ENCODE data around the gene PRDM10.
"Not testable (repeated sequence)": the region's sequence is repeated elsewhere in the genome, so short reads cannot be mapped to it uniquely, and the experiment has no call there.

The PRDM10 gene

GRCh38 chr11:130002352-130002845 lies at the start of gene PRDM10:
Gene PRDM10, minus strand, starts transcription at chr11:130002835. Its CDS starts 41,871 bp downstream, at chr11:129960964.
- peak; percentile 84 for DNase-seq

GRCh38 chr11:130051082-130051481 lies 48.4 kb upstream of the PRDM10 start:
- DNase-seq: no peak

DNA sequence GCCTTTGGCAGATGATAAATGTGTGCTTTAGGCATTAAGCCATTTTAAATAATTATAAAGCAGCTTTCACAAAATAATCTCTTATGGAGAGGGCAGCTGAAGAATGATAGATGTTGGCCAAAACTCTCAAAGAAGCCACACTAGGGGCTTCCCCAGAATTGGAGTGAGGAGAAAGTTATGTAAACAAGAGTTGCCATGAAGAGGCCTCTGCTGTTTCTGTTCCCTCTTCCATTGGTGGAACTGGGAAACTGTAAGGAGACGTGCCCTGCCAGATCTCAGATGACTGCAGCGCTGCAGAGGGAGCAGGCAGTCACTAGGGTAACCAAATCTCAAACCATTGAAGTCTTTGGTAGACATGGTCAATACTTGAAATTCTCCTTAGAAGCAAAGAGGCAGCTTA lies 47.6 kb upstream of the PRDM10 start:
- DNase-seq: no peak

GRCh38 chr11:130049328-130049771 lies 46.7 kb upstream of the PRDM10 start:
- no peak for DNase-seq

GRCh38 chr11:130047141-130047540 lies 44.5 kb upstream of the PRDM10 start:
- DNase-seq: no peak

GRCh38 chr11:130043575-130043974 lies 40.9 kb upstream of the PRDM10 start:
- no peak for DNase-seq

- DNase-seq: peak; percentile 12
Observed at GRCh38 chr11:130042093-130042591, 39.5 kb upstream of the PRDM10 start.

DNA sequence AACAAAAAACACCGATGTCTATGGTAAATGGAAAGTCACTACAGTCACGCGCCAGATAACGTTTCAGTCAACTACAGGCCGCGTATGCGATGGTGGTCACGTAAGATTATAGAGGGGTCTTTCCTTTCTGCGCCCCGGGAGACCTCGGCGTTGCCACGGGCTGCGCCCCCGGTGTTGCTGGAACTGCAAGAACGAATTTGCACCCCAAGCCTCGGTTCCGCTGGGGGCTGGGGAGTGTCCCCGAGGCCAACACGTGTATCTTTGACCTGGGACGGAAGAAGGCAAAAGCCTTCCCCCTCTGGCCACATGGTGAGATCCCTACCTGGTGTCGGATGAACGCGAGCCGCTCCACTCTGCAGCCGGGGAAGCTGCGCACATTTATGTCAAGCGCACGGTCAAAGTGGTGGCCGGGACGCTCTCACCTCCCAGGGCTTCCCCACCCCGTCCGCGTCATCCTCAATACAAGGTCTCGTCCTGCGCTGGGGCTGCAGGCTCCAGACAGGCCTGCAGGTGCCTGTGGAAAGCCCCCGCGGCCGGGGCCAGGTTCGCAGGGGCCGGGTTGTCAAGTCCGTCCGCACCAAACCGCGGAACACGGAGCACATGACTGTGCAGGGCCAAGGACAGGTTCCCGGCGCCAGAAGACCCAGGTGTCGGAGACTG lies 37.8 kb upstream of the PRDM10 start:
- no peak for DNase-seq

DNA sequence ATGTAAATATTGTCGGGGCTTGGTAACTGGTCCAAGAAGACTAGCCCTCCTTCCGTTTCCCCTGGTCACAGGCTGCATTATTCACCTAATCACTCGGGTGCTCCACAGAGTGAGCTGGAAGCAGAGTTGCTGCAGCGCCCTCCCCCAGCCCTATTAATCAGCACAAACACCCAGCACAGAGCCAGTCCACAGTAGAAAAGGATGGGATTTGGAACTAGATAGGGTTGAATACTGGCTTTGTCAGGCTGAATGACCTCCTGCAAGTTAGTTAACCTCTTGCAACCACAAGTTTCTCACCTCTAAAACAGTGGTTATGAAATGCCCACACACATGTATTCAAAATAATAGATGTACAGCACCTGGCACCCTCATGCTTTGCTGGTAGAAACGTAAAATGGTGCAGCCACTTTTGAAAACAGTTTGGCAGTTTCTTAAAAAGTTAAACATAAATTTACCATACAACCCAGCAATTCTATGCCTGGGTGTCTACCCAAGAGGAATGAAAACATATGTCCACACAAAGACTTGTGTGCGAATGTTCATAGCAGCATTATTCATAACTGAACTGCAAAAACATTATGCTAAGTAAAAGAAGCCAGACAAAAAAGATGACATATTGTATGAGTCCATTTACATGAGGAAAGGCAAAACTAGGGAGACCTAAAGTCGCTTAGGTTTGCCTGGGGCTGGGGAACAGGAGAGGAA lies 35.4 kb upstream of the PRDM10 start:
- DNase-seq: no peak

DNA sequence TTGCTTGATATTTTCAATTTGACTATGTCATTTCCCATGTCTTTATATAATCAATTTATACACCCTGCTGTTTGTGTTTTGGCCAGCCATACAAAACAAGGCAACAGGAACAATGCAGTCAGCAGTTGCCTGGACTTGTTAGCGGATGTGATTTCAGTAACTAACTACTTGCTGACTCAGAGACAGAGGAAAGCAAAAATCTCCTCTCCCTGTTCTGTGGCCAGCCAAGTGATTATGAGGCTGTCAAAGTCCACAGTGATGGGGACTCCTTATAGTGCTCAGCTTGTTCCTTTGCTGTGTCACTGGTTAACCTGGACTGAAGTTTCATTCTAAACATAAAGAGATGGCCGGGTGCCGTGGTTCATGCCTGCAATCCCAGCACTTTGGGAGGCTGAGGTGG lies 34.4 kb upstream of the PRDM10 start:
- DNase-seq: no peak

GRCh38 chr11:130034236-130034635 lies 31.6 kb upstream of the PRDM10 start:
- no peak for DNase-seq

- no peak for DNase-seq
Observed at GRCh38 chr11:130032931-130033330, 30.3 kb upstream of the PRDM10 start.

- no peak for DNase-seq
Observed at GRCh38 chr11:130031945-130032344, 29.3 kb upstream of the PRDM10 start.

GRCh38 chr11:130031056-130031455 lies 28.4 kb upstream of the PRDM10 start:
- no peak for DNase-seq

DNA sequence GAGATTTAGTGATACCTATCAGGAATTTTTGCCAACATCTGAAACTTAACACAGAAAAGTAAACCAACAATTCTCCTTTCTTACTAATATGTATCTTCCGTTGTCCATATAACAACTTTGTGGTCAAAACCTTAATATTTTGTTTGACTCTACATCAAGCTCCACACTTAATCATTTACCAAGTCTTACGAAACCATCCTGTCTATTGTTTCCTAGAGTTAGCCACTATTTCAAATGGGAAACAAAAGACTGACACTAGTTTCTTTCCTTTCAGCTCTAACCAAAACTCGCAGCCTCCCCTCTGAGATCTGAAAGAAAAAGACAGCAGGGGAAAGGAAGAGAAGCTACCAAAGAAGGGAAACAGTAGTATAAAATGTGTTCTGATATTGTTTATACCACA lies 26.5 kb upstream of the PRDM10 start:
- no peak for DNase-seq

GRCh38 chr11:130025371-130025770 lies 22.7 kb upstream of the PRDM10 start:
- no peak for DNase-seq

DNA sequence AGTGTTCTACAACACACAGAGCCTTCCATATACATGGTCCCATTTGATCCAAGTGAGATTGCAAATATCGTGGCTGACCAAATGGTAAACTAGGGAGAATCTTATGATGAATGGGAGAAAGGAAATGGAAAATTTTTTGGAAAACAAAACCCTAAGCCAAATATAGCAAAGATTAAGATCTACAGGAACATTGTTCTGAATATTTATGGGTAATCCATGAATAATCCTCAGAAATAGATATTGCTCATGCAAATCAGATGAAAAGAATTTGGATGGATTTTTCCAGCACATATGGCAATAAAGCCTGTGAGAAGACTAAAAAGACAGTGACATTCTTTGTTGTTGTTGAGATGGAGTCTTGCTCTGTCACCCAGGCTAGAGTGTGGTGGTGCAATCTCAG lies 21.7 kb upstream of the PRDM10 start:
- DNase-seq: no peak

- no peak for DNase-seq
Observed at GRCh38 chr11:130023204-130023603, 20.6 kb upstream of the PRDM10 start.

- DNase-seq: no peak
Observed at GRCh38 chr11:130022799-130023198, 20.2 kb upstream of the PRDM10 start.

DNA sequence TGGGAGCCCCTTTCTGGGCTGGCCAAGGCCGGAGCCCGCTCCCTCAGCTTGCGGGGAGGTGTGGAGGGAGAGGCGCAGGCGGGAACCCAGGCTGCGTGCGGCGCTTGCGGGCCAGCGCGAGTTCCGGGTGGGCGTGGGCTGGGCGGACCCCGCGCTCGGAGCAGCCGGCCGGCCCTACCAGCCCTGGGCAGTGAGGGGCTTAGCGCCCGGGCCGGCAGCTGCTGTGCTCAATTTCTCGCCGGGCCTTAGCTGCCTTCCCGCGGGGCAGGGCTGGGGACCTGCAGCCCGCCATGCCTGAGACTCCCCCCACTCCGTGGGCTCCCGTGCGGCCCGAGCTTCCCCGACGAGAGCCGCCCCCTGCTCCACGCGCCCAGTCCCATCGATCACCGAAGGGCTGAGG lies 19.0 kb upstream of the PRDM10 start:
- not testable (repeated sequence) for DNase-seq

DNA sequence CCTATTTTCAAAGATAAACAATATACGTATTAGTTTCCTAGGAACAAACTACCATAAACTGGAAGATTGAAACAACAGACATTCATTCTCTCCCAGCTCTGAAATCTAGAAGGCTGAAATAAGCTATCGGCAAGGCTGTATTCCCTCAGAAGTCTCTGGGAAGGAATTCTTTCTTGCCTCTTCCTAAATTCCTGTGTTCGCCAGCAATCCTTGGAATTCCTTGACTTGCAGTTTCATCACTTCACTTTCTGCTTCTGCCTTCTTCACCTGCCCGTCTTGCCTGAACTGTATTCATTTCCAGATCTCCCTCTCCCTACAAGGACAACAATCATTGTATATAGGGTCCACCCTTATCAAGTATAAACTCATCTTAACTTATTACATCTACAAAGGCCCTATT lies 17.7 kb upstream of the PRDM10 start:
- DNase-seq: no peak

DNA sequence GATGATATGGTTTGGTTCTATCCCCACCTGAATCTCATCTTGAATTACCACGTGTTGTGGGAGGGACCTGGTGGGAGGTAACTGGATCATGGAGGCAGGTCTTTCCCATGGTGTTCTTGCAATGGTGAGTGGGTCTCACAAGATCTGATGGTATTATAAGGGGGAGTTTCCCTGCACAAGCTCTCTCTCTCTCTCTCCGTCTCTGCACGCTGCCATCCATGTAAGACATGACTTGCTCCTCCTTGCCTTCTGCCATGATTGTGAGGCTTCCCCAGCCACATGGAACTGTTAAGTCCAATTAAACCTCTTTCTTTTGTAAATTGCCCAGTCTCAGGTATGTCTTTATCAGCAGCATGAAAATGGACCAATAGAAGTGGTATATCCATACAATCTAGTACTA lies 13.2 kb upstream of the PRDM10 start:
- DNase-seq: not testable (repeated sequence)

GRCh38 chr11:130008326-130008725 lies 5.7 kb upstream of the PRDM10 start:
- no peak for DNase-seq

- DNase-seq: no peak
Observed at GRCh38 chr11:130006929-130007328, 4.3 kb upstream of the PRDM10 start.

GRCh38 chr11:130003717-130004001 lies 1.0 kb upstream of the PRDM10 start:
- DNase-seq: no peak

All from amniotic stem cell (primary cell).